Measurements from ENCODE around the gene TXNRD2. TPM values are rescaled to one million over a fixed set of nuclear protein-coding genes. Genes with fewer than 3 reads are reported as not detected.
"Not testable (repeated sequence)": the region's sequence is repeated elsewhere in the genome, so short reads cannot be mapped to it uniquely, and the experiment has no call there.

Gene TXNRD2
- total RNA-seq, 1 experiment from 2014 or later, result 17.2 TPM

GRCh38 chr22:19916941-19917340, 24.7 kb downstream of the TXNRD2 start:
- Histone ChIP-seq H3K27me3 (no peaks in the 10 kb centered on the region), H3K27ac (no peak overlapping the region), H3K36me3 (peaks cover 26% of the 10 kb centered on the region), H3K4me1 (peaks cover 6% of the 10 kb centered on the region), H3K9me3 (replicated peaks) (peaks cover 4% of the 10 kb centered on the region; the same call in 1 of the 2 replicates), H3K4me3 (no peak overlapping the region)
- no peak for DNase-seq

- no peak for DNase-seq
- H3K36me3 ChIP-seq, result peaks cover 26% of the 10 kb centered on the region
Measured at GRCh38 chr22:19916006-19916405, 25.6 kb downstream of the TXNRD2 start.

GRCh38 chr22:19915287-19915954, 26.2 kb downstream of the TXNRD2 start:
- no peak for DNase-seq
- peaks cover 4% of the 10 kb centered on the region; the same call in 1 of the 2 replicates for H3K9me3 ChIP-seq (replicated peaks)

More at GRCh38 chr22:19916006-19916405, 25.6 kb downstream of the TXNRD2 start:
- Histone ChIP-seq H3K9me3 (replicated peaks) (peaks cover 4% of the 10 kb centered on the region; the same call in 1 of the 2 replicates), H3K27ac (no peak overlapping the region), H3K4me3 (no peak overlapping the region), H3K4me1 (peaks cover 12% of the 10 kb centered on the region), H3K27me3 (no peaks in the 10 kb centered on the region)

GRCh38 chr22:19914201-19914943, 27.2 kb downstream of the TXNRD2 start:
- no peak for DNase-seq
- Histone ChIP-seq H3K36me3 (peaks cover 26% of the 10 kb centered on the region), H3K27ac (no peak overlapping the region), H3K4me1 (peaks cover 12% of the 10 kb centered on the region), H3K9me3 (replicated peaks) (peaks cover 4% of the 10 kb centered on the region; the same call in 1 of the 2 replicates), H3K4me3 (no peak overlapping the region), H3K27me3 (no peaks in the 10 kb centered on the region)

More at GRCh38 chr22:19915287-19915954, 26.2 kb downstream of the TXNRD2 start:
- Histone ChIP-seq H3K27ac (no peak overlapping the region), H3K4me3 (no peak overlapping the region), H3K27me3 (no peaks in the 10 kb centered on the region), H3K4me1 (peaks cover 12% of the 10 kb centered on the region), H3K36me3 (peaks cover 26% of the 10 kb centered on the region)

- no peaks in the 10 kb centered on the region for H3K27me3 ChIP-seq
- H3K4me1 ChIP-seq, result peaks cover 12% of the 10 kb centered on the region
- H3K4me3 ChIP-seq, result no peak overlapping the region
- peaks cover 26% of the 10 kb centered on the region for H3K36me3 ChIP-seq
- peaks cover 4% of the 10 kb centered on the region; the same call in 1 of the 2 replicates for H3K9me3 ChIP-seq (replicated peaks)
- no peak for DNase-seq
- H3K27ac ChIP-seq, result no peak overlapping the region
Measured at GRCh38 chr22:19913337-19913936, 28.2 kb downstream of the TXNRD2 start.

GRCh38 chr22:19912271-19912999, 29.2 kb downstream of the TXNRD2 start:
- Histone ChIP-seq H3K9me3 (replicated peaks) (peaks cover 4% of the 10 kb centered on the region; the same call in 1 of the 2 replicates), H3K36me3 (peaks cover 26% of the 10 kb centered on the region), H3K4me1 (peaks cover 12% of the 10 kb centered on the region), H3K4me3 (no peak overlapping the region), H3K27ac (peak overlapping the region; percentile 25), H3K27me3 (no peaks in the 10 kb centered on the region)
- peak; percentile 90 to 93 for DNase-seq

GRCh38 chr22:19911540-19912270, 29.9 kb downstream of the TXNRD2 start:
- H3K27me3 ChIP-seq, result no peaks in the 10 kb centered on the region
- peaks cover 4% of the 10 kb centered on the region; the same call in 1 of the 2 replicates for H3K9me3 ChIP-seq (replicated peaks)
- DNase-seq, result no peak
- peaks cover 26% of the 10 kb centered on the region for H3K36me3 ChIP-seq
- H3K4me3 ChIP-seq, result no peak overlapping the region
- peak overlapping the region; percentile 25 for H3K27ac ChIP-seq
- peaks cover 12% of the 10 kb centered on the region for H3K4me1 ChIP-seq

GRCh38 chr22:19910180-19910744, 31.4 kb downstream of the TXNRD2 start:
- DNase-seq, result no peak
- peaks cover 16% of the 10 kb centered on the region for H3K4me1 ChIP-seq
- H3K9me3 ChIP-seq (replicated peaks), result peaks cover 4% of the 10 kb centered on the region; the same call in 1 of the 2 replicates
- no peaks in the 10 kb centered on the region for H3K27me3 ChIP-seq
- peaks cover 20% of the 10 kb centered on the region for H3K36me3 ChIP-seq
- no peak overlapping the region for H3K4me3 ChIP-seq
- no peak overlapping the region for H3K27ac ChIP-seq

GRCh38 chr22:19909350-19910179, 32.1 kb downstream of the TXNRD2 start:
- Histone ChIP-seq H3K4me3 (no peak overlapping the region), H3K27ac (no peak overlapping the region), H3K4me1 (peaks cover 20% of the 10 kb centered on the region), H3K27me3 (no peaks in the 10 kb centered on the region), H3K36me3 (peaks cover 16% of the 10 kb centered on the region), H3K9me3 (replicated peaks) (peaks cover 4% of the 10 kb centered on the region; the same call in 1 of the 2 replicates)
- peak; percentile 81 to 93 for DNase-seq

GRCh38 chr22:19907902-19908301, 33.7 kb downstream of the TXNRD2 start:
- H3K27me3 ChIP-seq; H3K36me3 ChIP-seq; DNase-seq; H3K9me3 ChIP-seq (replicated peaks); H3K27ac ChIP-seq; H3K4me3 ChIP-seq: not testable (repeated sequence)
- H3K4me1 ChIP-seq, result peaks cover 34% of the 10 kb centered on the region

GRCh38 chr22:19906864-19907263, 34.8 kb downstream of the TXNRD2 start:
- H3K27me3 ChIP-seq; H3K4me3 ChIP-seq; DNase-seq; H3K9me3 ChIP-seq (replicated peaks); H3K36me3 ChIP-seq; H3K27ac ChIP-seq: not testable (repeated sequence)
- peaks cover 37% of the 10 kb centered on the region for H3K4me1 ChIP-seq

GRCh38 chr22:19905347-19906276, 36.0 kb downstream of the TXNRD2 start:
- Histone ChIP-seq H3K36me3 (no peaks in the 10 kb centered on the region), H3K27me3 (no peaks in the 10 kb centered on the region), H3K4me1 (peaks cover 41% of the 10 kb centered on the region), H3K27ac (no peak overlapping the region), H3K4me3 (no peak overlapping the region), H3K9me3 (replicated peaks) (no peaks in the 10 kb centered on the region)
- DNase-seq, result no peak

All from SJCRH30 (cell line).